GM15510 (cell line): ENCODE data around the gene KCNMB3.

ENCODE experiments used
- POLR2A ChIP-seq: IDR thresholded peaks from 3 replicates; pipeline ENCODE4 v1.6.1; 2011; ENCODE audit warnings: borderline replicate concordance; ENCODE audit not compliant: insufficient read length; ENCODE audit errors: extremely low read depth

KCNMB3 gene

DNA sequence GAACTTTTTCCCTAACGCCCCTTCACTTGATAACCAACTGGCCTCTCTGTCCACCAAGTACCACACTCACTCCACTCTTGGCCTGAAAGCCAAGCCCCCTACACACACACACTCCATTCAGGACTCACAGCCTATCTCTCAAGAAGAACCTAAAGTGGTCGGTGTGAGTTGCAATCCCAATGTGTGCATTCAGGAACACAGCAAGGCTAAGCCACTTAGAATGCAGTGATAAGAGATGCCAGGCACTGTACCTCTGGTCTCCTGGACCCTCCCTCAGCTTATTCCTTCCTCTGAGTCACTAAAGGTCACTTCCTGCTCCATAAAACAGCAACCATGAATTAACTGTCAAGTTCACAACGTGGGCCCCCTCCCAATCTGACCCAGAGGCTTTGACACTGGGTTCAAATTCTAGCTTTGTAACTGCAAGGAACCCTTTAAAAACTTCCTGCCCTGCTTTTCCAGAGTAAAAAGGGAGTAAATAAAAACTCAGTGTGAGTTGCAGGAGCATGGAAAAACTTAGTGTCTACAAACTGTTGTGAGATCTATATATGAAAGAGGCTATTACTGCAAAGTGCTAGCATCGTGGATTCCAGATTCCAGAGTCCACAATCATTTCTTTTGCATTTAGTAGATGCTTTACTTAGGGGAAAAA, 17.6 kb upstream of the KCNMB3 start:
- no peak for TF ChIP-seq POLR2A

DNA sequence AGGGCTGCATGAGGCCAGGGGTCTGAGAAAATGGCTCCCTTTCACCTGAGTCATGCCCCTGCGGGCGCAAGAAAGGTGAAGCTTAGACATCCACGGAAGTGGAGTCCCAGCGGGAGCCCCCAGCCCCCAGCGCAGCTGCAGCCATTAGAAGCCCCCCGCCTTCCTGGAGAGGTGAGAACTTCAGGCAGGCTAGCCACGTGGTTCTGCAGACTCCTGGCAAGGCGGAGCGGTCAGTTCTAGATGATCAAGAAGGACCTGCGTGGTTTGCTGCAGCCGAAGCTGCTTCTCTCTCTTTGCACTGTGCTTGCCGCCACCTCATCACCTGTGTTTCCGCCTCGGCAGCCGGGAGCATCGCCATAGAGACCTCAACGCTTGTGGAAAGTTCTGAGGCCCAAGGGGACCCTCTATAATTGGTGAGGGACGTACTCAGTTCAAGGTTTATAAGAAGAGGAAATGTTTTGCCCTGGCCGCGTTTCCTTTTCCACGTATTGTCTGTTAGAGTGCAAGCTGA, 15.8 kb upstream of the KCNMB3 start:
- TF ChIP-seq POLR2A, result no peak

DNA sequence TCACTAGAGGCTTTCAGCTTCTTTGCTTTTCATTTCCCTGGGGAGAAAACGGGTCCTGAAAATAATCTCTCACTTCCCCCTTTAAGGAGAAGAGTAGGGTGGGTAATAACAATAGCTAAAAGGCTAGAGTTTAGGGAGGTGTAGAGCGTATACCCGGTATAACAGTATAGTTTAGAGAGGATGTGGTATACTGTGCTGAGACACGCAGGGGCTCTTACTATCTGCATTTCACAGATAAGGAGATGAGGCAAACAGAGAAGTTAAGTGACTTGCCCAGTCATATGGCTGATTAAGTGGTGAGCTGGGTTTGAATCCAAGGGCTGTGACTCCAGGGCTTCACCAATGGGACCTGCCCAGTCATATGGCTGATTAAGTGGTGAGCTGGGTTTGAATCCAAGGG, 15.0 kb upstream of the KCNMB3 start:
- no peak for TF ChIP-seq POLR2A

DNA sequence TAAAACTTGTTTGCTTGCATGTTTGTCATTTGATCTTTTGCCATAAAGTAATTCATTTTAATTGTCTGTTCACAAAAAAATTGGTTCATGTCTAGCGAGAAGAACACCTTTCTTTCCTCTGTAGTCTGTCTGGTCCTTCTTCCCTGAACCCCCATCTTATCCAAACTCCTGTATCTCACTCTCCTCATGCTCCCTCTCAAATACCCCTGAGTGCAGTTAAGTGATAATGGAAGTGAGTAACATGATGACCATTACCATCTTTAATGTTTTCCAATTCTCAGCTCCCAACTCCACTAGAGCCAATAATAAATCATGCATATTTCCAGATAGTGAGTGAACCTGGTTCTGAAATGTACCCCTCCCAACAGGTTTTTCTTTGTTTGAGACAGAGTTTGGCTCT, 14.2 kb upstream of the KCNMB3 start:
- TF ChIP-seq POLR2A, result no peak

DNA sequence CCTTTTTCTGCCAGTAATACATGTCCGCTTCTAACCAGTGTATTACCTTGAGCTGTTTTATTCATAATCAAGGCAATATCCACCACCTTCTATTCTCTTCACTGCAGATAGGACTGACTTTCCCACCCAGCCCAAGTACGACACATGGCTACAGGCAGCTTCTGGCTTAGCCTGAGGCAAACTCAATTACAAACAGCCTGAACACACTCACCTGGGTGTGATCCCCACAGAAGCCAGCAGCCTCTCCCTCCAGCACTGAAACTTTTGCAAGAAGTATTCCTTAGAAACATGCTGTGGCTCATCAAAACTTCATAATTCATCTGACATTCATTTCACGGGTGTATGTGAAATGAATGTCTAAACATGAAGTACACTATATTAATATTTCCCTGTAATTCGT, 13.5 kb upstream of the KCNMB3 start:
- no peak for TF ChIP-seq POLR2A

DNA sequence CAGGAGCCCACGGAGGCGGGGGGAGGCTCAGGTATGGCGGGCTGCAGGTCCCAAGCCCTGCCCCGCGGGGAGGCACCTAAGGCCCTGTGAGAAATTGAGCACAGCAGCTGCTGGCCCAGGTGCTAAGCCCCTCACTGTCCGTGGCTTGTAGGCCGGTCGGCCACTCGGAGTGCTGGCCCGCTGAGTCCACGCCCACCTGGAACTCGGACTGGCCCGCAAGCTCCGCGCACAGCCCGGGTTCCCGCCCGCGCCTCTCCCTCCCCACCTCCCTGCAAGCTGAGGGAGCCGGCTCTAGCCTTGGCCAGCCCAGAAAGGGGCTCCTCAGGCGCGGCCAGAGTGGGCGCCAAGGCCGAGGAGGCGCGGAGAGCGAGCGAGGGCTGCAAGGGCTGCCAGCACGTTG, 12.2 kb upstream of the KCNMB3 start:
- TF ChIP-seq POLR2A, result no peak

DNA sequence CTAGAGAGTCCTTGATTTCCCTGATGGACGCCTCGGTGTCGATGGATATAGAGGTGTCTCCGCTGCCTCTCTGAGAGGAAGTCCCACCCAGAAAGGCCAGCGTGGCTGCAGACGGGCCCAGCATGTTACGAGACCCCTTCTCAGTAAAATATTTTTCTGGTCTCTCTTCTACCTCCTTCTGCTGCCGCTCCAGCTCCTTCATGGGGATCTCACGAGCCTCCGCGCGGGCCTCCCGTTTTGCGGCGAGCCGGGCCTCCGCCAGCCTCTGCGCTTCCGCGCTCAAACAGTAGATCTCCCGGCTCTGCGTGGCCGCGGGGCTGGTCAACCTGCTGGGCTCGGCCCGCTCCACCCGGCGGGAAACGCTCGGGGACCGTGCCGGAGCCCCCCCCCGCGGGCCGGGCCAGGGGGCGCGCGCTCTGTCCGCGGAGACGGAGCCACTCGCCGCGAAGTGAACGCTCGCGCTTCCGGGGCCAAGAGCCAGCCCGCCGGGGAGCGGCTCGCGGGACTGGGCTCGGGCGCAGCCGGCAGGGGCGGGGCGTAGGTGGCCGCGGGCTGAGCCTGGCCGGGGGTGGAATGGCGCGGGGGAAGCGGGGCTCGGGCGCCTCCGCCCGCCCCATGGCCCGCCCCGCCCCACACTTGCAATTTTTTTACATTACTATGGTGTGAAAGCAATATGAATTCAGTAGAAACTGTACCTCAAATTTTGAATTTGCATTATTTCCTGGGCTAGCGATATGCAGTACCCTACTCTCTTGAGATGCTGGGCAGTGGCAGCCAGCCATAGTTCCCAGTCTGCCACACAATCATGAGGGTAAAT, 10.2 kb upstream of the KCNMB3 start:
- peak; percentile 57 for TF ChIP-seq POLR2A

DNA sequence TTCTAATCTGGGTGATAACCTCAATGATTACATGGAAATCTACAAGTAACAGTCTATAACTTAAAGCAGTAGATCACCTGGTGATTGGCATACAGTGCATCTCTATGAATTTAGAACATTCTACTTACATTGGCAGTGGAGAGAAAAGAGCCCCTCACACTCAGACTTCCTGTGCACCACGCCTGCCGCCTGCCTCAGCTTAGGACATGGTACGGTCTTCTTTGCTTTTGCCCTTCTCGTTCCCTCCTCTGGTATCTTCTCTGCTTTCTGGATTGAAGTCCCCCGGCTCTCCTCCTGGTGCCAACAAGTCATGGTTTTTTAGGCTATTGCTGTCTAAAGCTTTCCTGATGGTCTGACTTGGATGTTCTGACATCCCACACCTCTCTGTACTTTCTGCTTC, 7.9 kb upstream of the KCNMB3 start:
- no peak for TF ChIP-seq POLR2A

DNA sequence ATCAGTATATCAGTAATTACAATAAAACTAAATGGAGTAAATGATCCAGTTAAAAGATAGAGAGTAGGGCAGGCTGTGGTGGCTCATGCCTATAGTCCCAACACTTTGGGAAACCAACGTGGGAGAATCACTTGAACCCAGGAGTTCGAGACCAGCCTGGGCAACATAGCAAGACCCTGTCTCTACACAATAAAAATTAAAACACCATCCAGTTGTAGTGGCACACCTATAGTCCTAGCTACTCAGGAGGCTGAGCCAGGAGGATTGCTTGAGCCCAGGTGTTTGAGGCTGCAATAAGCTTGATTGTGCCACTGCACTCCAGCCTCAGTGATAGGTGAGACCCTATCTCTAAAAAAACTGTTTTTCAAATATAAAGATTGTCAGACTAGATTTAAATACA, 5.9 kb upstream of the KCNMB3 start:
- TF ChIP-seq POLR2A, result no peak

DNA sequence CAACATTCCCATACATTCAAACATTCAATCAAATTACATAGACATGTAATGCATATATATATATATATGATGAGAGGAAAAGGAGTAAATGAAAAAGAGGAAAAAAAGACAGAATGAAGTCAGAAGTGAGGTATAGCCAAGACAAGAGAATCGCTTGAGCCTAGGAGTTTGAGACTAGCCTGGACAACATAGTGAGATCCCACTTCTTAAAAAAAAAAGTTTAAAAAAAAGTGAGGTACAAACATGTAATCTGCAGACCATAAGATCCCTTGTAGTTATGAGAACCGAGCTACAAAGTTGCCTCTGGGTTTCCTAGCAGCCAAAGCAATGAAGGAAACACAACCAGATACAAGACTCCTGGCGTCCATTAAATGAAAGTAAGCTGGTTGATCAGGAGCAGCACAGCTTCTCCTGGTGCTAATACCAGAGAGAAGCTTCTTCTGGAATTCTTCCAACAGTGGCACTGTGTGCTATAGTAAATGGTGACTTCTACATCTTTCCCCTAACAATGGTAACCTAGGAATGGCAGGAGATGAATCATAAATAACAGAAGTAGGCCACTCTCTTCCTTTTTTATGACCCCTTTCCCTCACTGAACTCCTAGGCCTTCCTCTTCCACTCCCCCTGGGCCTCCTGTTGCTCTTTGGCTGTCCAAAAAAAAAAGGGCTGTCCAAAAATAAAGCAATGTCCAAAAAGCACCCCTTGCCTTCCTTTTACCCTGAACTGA, 3.5 kb downstream of the KCNMB3 start:
- TF ChIP-seq POLR2A, result no peak

DNA sequence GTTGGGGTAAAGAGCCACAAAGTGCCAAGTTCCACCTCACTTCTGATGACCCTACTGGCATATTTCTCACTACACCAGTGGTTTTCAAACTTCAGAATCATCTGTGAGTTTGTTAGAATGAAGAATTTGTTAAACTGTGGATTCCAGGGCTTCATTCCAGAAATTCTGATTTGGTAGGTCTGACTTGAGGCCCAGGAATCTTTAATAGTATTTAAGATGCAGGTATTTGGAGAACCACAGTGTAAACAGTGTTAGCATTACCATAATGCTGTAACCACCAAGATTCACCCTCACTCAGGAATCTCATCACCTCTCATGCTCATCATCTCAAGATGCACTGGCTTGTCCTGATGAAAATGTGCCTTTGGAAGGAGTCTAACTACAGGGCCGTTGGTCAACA, 6.0 kb downstream of the KCNMB3 start:
- no peak for TF ChIP-seq POLR2A

DNA sequence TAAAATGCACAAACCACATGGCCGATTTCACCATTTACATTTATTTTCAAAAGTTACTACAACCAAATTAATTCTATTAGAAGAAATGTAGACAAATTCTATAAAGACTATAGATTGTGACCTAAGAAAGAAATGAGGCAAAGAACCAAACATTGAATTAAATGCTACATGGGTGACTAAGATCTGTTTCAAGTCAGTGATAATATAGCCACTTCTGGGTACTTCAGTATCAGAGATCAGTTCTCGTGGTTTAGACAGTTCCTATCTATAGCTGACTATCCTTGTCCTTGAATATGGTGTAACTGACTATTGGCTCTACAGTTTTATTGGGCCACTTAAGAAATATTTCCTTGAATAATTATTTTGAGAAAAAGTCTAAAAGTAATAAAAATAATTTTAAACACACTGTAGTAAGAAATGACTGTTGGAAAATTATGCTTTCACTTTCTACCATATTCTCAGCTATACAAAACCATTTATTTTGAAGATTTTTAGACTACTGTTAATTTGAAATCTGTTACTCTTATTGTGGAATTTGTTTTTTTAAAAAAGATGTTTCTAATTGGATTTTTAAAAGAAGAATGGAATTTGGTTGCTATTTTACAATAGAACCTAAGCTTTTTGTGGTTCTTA, 14.1 kb downstream of the KCNMB3 start:
- no peak for TF ChIP-seq POLR2A

DNA sequence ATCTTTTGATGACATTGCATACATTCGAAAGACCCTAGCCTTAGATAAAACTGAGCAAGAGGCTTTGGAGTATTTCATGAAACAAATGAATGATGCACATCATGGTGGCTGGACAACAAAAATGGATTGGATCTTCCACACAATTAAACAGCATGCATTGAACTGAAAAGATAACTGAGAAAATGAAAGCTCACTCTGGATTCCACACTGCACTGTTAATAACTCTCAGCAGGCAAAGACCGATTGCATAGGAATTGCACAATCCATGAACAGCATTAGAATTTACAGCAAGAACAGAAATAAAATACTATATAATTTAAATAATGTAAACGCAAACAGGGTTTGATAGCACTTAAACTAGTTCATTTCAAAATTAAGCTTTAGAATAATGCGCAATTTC, 16.7 kb downstream of the KCNMB3 start:
- no peak for TF ChIP-seq POLR2A

DNA sequence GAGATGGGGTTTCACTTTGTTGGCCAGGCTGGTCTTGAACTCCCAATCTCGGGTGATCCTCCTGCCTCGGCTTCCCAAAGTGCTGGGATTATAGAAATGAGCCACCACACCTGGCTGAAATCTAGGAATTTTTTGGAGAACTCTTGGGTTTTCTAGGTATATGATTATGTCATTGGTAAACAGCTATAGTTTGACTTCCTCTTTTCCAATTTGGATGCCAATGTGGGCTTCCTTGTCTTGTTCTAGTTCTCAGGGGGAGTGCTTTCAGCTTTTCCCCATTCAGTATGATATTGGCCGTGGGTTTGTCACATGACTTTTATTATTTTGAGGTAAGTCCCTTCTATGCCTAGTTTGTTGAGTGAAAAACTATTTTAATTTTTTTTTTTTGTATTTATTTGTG, 17.9 kb downstream of the KCNMB3 start:
- no peak for TF ChIP-seq POLR2A

DNA sequence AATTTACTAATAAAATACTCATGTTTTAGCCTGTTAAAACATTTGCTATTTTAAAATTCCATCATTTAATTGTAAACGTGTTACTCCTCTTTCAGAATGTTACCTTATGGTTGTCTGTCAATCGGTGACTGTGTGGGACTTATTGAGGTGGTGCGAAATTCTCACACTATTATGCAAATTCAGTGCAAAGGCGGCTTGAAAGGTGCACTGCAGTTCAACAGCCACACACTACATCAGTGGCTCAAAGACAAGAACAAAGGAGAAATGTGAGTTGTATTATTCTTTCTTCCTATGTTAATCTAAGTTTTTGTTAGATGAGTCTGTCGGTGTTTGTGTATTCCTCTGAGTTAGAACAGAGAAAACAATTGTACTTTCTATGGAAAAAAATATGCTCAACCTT, 21.7 kb downstream of the KCNMB3 start:
- TF ChIP-seq POLR2A, result no peak
